Naive thymus-derived CD4-positive, alpha-beta T cell (primary cell): ENCODE data around the gene C2CD4C. TPM values are rescaled to one million over a fixed set of nuclear protein-coding genes. Genes with fewer than 3 reads are reported as not detected.

Experiments used
- ATAC-seq: fragments of 150-1000 bp; cut with Tn5 transposase; 2 replicates; pipeline ENCODE4 v1.10.0; 2021; ENCODE audit warnings: mild to moderate bottlenecking, moderate library complexity
- CTCF ChIA-PET: fragments of 350-600 bp; sonication (Branson Sonifier 250); formaldehyde crosslinking; loops from one replicate; lab custom pipeline; 2021; ENCODE audit warnings: antibody characterized with exemption; lab: Charles Lee
- POLR2A ChIA-PET: fragments of 350-600 bp; sonication (Branson Sonifier 250); formaldehyde crosslinking; loops from one replicate; lab custom pipeline; 2021; ENCODE audit warnings: antibody characterized with exemption, inconsistent platforms; lab: Charles Lee
- DNase-seq, 9 donors: peaks; one replicate each; pipeline versions ENCODE4 v3.0.0 to v3.0.0-alpha.2; 2020 to 2022; ENCODE audit warnings: mixed read lengths in 1 of 9
- H3K27ac ChIP-seq: one replicate; pipeline ENCODE4 v1.7.0; 2013; ENCODE audit warnings: mild to moderate bottlenecking, low read depth, low read length, moderate library complexity
- H3K27me3 ChIP-seq, 2 donors: one replicate each; pipeline ENCODE4 v1.7.0; 2013; ENCODE audit warnings: low read length in 2 of 2, mild to moderate bottlenecking in 2 of 2, moderate library complexity in 2 of 2; ENCODE audit not compliant: control insufficient read depth in 2 of 2, insufficient read depth in 2 of 2
- H3K36me3 ChIP-seq, 3 experiments: 1 replicate in 2 of 3; 2 replicates in 1 of 3; pipeline ENCODE4 v1.7.0; 2013; ENCODE audit warnings: low read length in 3 of 3, mild to moderate bottlenecking in 3 of 3, moderate library complexity in 1 of 3; ENCODE audit not compliant: insufficient read depth in 3 of 3, control insufficient read depth in 2 of 3
- H3K4me1 ChIP-seq, 2 donors: one replicate each; pipeline ENCODE4 v1.7.0; 2013; ENCODE audit warnings: low read length in 2 of 2, mild to moderate bottlenecking in 2 of 2, moderate library complexity in 1 of 2; ENCODE audit not compliant: control insufficient read depth in 2 of 2, insufficient read depth in 2 of 2
- H3K4me3 ChIP-seq: 2 replicates; pipeline ENCODE4 v1.7.0; 2013; ENCODE audit warnings: mild to moderate bottlenecking, low read length
- H3K9me3 ChIP-seq, 3 experiments: 1 replicate in 2 of 3; 2 replicates in 1 of 3; pipeline ENCODE4 v1.7.0; 2013; ENCODE audit warnings: low read length in 3 of 3; ENCODE audit not compliant: control insufficient read depth in 2 of 3
- H3K27ac Mint-ChIP-seq, 9 donors: one replicate each; pipeline ENCODE4 v1.8.0; 2020 to 2022; ENCODE audit warnings: mixed read lengths in 9 of 9, mild to moderate bottlenecking in 8 of 9, moderate library complexity in 5 of 9, inconsistent platforms in 2 of 9
- H3K27me3 Mint-ChIP-seq, 5 donors: one replicate each; pipeline ENCODE4 v1.8.0; 2021 to 2022; ENCODE audit warnings: mixed read lengths in 5 of 5, mild to moderate bottlenecking in 1 of 5
- H3K36me3 Mint-ChIP-seq, 5 donors: one replicate each; pipeline ENCODE4 v1.8.0; 2020 to 2022; ENCODE audit warnings: mixed read lengths in 5 of 5, mild to moderate bottlenecking in 3 of 5, inconsistent platforms in 1 of 5
- H3K4me1 Mint-ChIP-seq, 7 donors: one replicate each; pipeline ENCODE4 v1.8.0; 2020 to 2022; ENCODE audit warnings: mixed read lengths in 7 of 7, mild to moderate bottlenecking in 3 of 7, inconsistent platforms in 1 of 7
- H3K4me3 Mint-ChIP-seq, 10 donors: one replicate each; pipeline ENCODE4 v1.8.0; 2020 to 2022; ENCODE audit warnings: mild to moderate bottlenecking in 10 of 10, mixed read lengths in 10 of 10, moderate library complexity in 6 of 10, inconsistent platforms in 2 of 10
- H3K9me3 Mint-ChIP-seq, 11 donors: one replicate each; pipeline ENCODE4 v1.8.0; 2020 to 2022; ENCODE audit warnings: mixed read lengths in 11 of 11, mild to moderate bottlenecking in 4 of 11, inconsistent platforms in 1 of 11, moderate library complexity in 1 of 11
- intact Hi-C, 2 donors: fragments of 100-400 bp; cut with micrococcal nuclease; formaldehyde crosslinking; loops; one replicate each; pipeline ENCODE4 v1.15.1; 2023
- polyA plus RNA-seq, 2 donors: library from polyadenylated mRNA; unstranded; fragments of 300-500 nt; fragmentation: Illumina TruSeq; gene quantifications; one replicate each; pipeline ENCODE4 v1.2.3, GENCODE V29; 2021
- total RNA-seq, 6 experiments: library from RNA in 5 of 6; stranded (reverse) in 5 of 6; gene quantifications; 1 replicate in 5 of 6; 2 replicates in 1 of 6; pipeline ENCODE4 v1.2.3 and lab custom pipeline; 2021 to 2026

The C2CD4C gene
- total and polyA plus RNA-seq, 7 experiments from 2014 or later: not detected

DNA sequence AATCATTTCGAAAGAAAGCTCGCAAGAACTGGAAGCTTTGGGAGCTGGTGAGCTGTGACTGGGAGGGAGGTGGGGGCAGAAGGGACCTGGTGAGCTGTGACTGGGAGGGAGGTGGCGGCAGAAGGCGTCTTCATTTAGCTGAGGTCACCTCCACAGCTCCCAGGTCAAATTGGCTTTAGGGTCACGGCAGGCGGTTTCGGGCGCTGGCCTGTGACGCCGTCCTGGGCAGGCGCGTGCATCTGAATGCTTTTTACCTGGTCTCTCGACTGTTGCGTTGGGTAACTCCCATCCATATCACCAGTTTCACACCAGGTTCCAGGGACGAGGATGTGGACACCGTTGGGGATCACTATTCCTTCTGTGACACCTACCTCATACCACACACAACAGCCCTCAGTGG, 29.2 kb downstream of the C2CD4C start:
- no peaks in the 10 kb centered on the region for H3K36me3 ChIP-seq
- ChIA-PET POLR2A (no interaction called here), CTCF (no interaction called here)
- Mint-ChIP-seq H3K27ac (peak overlapping the region in 1 of 9 donors; percentile 77), H3K36me3 (peaks cover 0 to 3% (median 0%) of the 10 kb centered on the region in 5 donors), H3K27me3 (peaks cover 15 to 47% (median 37%) of the 10 kb centered on the region in 5 donors), H3K4me3 (no peak overlapping the region), H3K4me1 (peaks cover 5 to 14% (median 9%) of the 10 kb centered on the region in 7 donors), H3K9me3 (peaks cover 0 to 4% (median 0%) of the 10 kb centered on the region in 11 donors)
- DNase-seq (no peak), ATAC-seq (no peak)
- no peaks in the 10 kb centered on the region for H3K9me3 ChIP-seq
- intact Hi-C loops: no loop called here
- peaks cover 0 to 3% of the 10 kb centered on the region in 2 donors for H3K27me3 ChIP-seq
- H3K27ac ChIP-seq: no peak overlapping the region
- no peaks in the 10 kb centered on the region for H3K4me1 ChIP-seq
- no peak overlapping the region for H3K4me3 ChIP-seq

DNA sequence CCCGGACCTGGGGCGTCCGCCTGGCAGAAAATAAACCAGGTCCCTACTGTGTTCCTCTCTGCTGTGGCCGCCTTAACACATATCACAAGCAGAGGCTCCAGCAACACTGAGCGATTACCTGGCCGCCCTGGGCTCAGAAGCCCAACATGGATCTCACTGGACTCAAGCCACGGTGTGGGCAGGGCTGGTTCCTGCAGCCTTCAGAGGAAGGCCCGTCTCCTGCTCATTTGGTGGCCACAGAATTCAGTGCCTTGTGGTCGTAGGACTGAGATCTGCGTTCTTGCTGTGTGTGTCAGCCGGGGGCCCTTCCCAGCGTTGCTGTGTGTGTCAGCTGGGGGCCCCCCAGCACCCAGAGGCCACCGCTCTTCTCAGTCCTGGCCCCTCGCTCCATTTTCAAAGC, 30.2 kb downstream of the C2CD4C start:
- peaks cover 0 to 3% (median 0%) of the 10 kb centered on the region in 5 donors for H3K36me3 Mint-ChIP-seq

DNA sequence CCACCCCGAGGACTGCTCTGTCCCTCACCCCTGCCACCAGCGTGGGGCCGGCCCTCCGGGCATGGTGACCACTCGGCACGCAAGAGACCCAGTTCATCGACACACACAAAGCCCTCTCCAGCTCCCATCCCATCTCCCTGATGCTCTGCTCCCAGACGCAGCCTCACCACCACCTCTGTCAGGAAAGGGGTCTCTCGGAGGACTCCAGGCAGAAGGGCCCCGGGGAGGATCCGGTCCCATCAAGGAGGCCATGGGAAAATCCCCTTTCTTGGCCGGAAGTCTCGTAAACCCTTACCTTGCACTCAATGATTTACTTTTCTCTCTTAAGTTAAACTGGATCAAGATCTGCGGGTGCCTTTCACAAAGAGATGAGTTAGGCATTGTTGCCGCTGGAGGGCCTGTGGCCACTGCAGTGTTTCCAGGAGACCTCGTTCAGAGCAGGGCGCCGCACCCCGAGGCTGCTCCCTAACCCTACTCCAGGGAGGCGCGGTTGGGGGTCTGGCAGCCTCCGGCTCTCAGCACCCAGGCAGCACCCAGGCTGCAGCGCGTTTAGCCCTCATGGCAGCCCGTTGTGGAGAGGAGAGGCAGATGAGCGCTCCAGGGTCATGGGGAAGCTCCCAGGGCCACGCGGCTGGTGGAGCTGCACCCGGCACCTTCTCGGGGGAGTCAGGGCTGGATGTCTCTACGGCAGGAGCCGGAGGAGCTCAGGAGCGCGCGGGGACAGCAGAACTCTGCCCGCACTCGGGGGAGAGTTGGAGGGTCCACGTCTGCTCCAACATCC, 31.0 kb downstream of the C2CD4C start:
- POLR2A ChIA-PET: no interaction called here
- intact Hi-C loops: no loop called here
- no peaks in the 10 kb centered on the region for H3K27me3 ChIP-seq
- Mint-ChIP-seq H3K4me1 (peaks cover 4 to 8% (median 5%) of the 10 kb centered on the region in 7 donors), H3K9me3 (peaks cover 0 to 3% (median 0%) of the 10 kb centered on the region in 11 donors), H3K4me3 (no peak overlapping the region), H3K27me3 (peaks cover 2 to 36% (median 19%) of the 10 kb centered on the region in 5 donors), H3K27ac (peak overlapping the region in 2 of 9 donors; percentile 81), H3K36me3 (peaks cover 0 to 3% (median 0%) of the 10 kb centered on the region in 5 donors)
- CTCF ChIA-PET: no interaction called here
- ATAC-seq (no peak), DNase-seq (no peak)
- H3K27ac ChIP-seq: no peak overlapping the region
- no peaks in the 10 kb centered on the region for H3K4me1 ChIP-seq
- H3K36me3 ChIP-seq: no peaks in the 10 kb centered on the region
- no peak overlapping the region for H3K4me3 ChIP-seq
- H3K9me3 ChIP-seq: no peaks in the 10 kb centered on the region

More for the DNA sequence above, 30.2 kb downstream of the C2CD4C start:
- Histone ChIP-seq H3K9me3 (no peaks in the 10 kb centered on the region), H3K36me3 (no peaks in the 10 kb centered on the region), H3K27ac (no peak overlapping the region), H3K4me3 (no peak overlapping the region), H3K4me1 (no peaks in the 10 kb centered on the region), H3K27me3 (peaks cover 0 to 3% of the 10 kb centered on the region in 2 donors)
- H3K4me3 Mint-ChIP-seq: no peak overlapping the region
- ChIA-PET POLR2A (no interaction called here), CTCF (no interaction called here)
- DNase-seq: no peak
- peaks cover 5 to 36% (median 26%) of the 10 kb centered on the region in 5 donors for H3K27me3 Mint-ChIP-seq
- peaks cover 0 to 4% (median 0%) of the 10 kb centered on the region in 11 donors for H3K9me3 Mint-ChIP-seq
- H3K27ac Mint-ChIP-seq: no peak overlapping the region
- intact Hi-C loops: no loop called here
- ATAC-seq: no peak
- H3K4me1 Mint-ChIP-seq: peaks cover 5 to 12% (median 9%) of the 10 kb centered on the region in 7 donors

DNA sequence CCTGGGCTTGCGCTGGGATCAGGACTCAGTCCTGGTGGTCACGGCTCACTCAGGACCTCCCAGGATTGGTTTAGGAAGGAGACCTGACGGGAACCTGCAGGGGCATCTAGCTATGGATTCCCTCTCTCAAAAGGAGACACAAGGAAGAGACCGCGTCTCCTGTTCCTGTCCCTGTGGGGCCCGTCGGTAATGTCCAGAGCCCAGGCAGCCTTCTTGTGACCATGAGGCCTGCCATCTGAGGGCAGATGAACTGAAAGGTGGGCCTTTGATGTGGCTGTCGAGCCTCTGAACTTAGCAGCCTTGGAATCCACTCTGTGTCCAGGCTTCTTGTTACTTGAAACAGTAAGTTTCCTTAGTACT, 32.9 kb downstream of the C2CD4C start:
- intact Hi-C loops: no loop called here
- Histone ChIP-seq H3K9me3 (no peaks in the 10 kb centered on the region), H3K36me3 (no peaks in the 10 kb centered on the region), H3K4me3 (no peak overlapping the region), H3K27me3 (no peaks in the 10 kb centered on the region), H3K4me1 (no peaks in the 10 kb centered on the region), H3K27ac (no peak overlapping the region)
- Mint-ChIP-seq H3K36me3 (no peaks in the 10 kb centered on the region), H3K27ac (no peak overlapping the region), H3K4me3 (no peak overlapping the region), H3K4me1 (peaks cover 0 to 3% (median 0%) of the 10 kb centered on the region in 7 donors), H3K9me3 (peaks cover 0 to 2% (median 0%) of the 10 kb centered on the region in 11 donors), H3K27me3 (peaks cover 2 to 39% (median 25%) of the 10 kb centered on the region in 5 donors)
- ATAC-seq: no peak
- ChIA-PET CTCF (no interaction called here), POLR2A (no interaction called here)
- no peak for DNase-seq

GRCh38 chr19:375395-376110, 33.4 kb downstream of the C2CD4C start:
- no peak overlapping the region for H3K27ac ChIP-seq
- H3K4me3 ChIP-seq: no peak overlapping the region
- no peaks in the 10 kb centered on the region for H3K9me3 ChIP-seq
- H3K4me3 Mint-ChIP-seq: no peak overlapping the region
- H3K9me3 Mint-ChIP-seq: peaks cover 0 to 1% (median 0%) of the 10 kb centered on the region in 11 donors
- intact Hi-C loops: no loop called here
- peaks cover 0 to 3% (median 0%) of the 10 kb centered on the region in 7 donors for H3K4me1 Mint-ChIP-seq
- peaks cover 2 to 42% (median 23%) of the 10 kb centered on the region in 5 donors for H3K27me3 Mint-ChIP-seq
- no peaks in the 10 kb centered on the region for H3K36me3 ChIP-seq
- no peaks in the 10 kb centered on the region for H3K36me3 Mint-ChIP-seq
- ATAC-seq (no peak), DNase-seq (no peak)
- ChIA-PET POLR2A (no interaction called here), CTCF (no interaction called here)
- no peaks in the 10 kb centered on the region for H3K27me3 ChIP-seq
- no peak overlapping the region for H3K27ac Mint-ChIP-seq
- no peaks in the 10 kb centered on the region for H3K4me1 ChIP-seq

GRCh38 chr19:374886-375235, 34.1 kb downstream of the C2CD4C start:
- H3K36me3 ChIP-seq: no peaks in the 10 kb centered on the region
- H3K4me3 Mint-ChIP-seq: no peak overlapping the region
- no peak overlapping the region for H3K4me3 ChIP-seq
- ATAC-seq: no peak
- peaks cover 2 to 40% (median 18%) of the 10 kb centered on the region in 5 donors for H3K27me3 Mint-ChIP-seq
- no peaks in the 10 kb centered on the region for H3K36me3 Mint-ChIP-seq
- H3K27me3 ChIP-seq: no peaks in the 10 kb centered on the region
- intact Hi-C loops: no loop called here
- no peak for DNase-seq
- peaks cover 0 to 1% (median 0%) of the 10 kb centered on the region in 11 donors for H3K9me3 Mint-ChIP-seq
- POLR2A ChIA-PET: no interaction called here
- H3K27ac Mint-ChIP-seq: no peak overlapping the region
- H3K4me1 ChIP-seq: no peaks in the 10 kb centered on the region
- peaks cover 0 to 3% (median 0%) of the 10 kb centered on the region in 7 donors for H3K4me1 Mint-ChIP-seq
- H3K27ac ChIP-seq: no peak overlapping the region
- H3K9me3 ChIP-seq: no peaks in the 10 kb centered on the region
- CTCF ChIA-PET: no interaction called here
